ENCODE measurements around the gene TMEM86B. TPM values are rescaled to one million over a fixed set of nuclear protein-coding genes. Genes with fewer than 3 reads are reported as not detected.

Gene TMEM86B
- total RNA-seq, 6 donors from 2014 or later = 2.0 to 10.5 (median 4.8) TPM

DNA sequence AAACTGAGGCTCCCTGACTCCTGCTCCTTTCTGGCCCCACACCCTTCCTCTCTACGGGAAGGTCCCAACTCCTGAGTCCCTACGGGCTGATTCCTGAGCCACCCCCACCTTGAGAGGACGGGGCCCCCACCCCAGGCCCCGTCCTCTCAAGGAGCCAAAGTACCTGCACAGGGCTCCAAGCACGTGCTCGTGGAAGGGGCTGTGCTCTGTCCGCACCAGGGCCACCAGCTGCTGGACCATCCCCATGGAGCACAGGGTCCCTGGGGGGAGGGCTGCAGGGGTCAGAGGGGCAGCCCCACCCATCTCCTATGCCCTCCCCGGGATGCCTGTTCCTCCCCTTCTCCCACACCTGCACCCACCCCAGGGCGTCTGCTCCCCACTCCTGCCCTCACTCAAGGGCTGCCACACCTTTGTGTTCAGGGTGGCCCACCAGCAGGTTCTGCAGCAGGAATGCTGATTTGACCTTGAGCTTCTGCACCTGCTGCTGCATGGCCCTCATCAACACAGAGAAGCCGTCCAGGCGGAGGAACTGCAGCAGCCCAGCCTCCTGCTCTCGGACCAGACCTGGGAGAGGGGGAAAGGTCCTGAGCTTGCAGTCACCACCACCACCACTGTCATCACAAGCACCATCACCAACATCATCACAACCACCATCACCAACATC is 37.3 kb upstream of the TMEM86B start:
- H3K4me3 ChIP-seq = no peak overlapping the region
- H3K36me3 ChIP-seq = peaks cover 3 to 15% (median 7%) of the 10 kb centered on the region in 4 donors
- H3K27me3 ChIP-seq = no peaks in the 10 kb centered on the region
- H3K27ac ChIP-seq = no peak overlapping the region
- ATAC-seq (ENCODE audit: low FRiP score in 2 of 2) = no peak
- DNase-seq = no peak
- no peaks in the 10 kb centered on the region for H3K9me3 ChIP-seq
- WGBS, 2 donors = 94 to 99% methylated on average over 11 to 12 of the region's 12 CpGs
- H3K4me1 ChIP-seq = no peaks in the 10 kb centered on the region
- TF ChIP-seq, protein P1, sequence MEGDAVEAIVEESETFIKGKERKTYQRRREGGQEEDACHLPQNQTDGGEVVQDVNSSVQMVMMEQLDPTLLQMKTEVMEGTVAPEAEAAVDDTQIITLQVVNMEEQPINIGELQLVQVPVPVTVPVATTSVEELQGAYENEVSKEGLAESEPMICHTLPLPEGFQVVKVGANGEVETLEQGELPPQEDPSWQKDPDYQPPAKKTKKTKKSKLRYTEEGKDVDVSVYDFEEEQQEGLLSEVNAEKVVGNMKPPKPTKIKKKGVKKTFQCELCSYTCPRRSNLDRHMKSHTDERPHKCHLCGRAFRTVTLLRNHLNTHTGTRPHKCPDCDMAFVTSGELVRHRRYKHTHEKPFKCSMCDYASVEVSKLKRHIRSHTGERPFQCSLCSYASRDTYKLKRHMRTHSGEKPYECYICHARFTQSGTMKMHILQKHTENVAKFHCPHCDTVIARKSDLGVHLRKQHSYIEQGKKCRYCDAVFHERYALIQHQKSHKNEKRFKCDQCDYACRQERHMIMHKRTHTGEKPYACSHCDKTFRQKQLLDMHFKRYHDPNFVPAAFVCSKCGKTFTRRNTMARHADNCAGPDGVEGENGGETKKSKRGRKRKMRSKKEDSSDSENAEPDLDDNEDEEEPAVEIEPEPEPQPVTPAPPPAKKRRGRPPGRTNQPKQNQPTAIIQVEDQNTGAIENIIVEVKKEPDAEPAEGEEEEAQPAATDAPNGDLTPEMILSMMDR (IDR thresholded peaks at IDR 0.05) = no peak
- TF ChIP-seq POLR2AphosphoS5 (IDR thresholded peaks at IDR 0.05) (no peak), EP300 (IDR thresholded peaks at IDR 0.05) (no peak), POLR2A (IDR thresholded peaks at IDR 0.05) (no peak)

DNA sequence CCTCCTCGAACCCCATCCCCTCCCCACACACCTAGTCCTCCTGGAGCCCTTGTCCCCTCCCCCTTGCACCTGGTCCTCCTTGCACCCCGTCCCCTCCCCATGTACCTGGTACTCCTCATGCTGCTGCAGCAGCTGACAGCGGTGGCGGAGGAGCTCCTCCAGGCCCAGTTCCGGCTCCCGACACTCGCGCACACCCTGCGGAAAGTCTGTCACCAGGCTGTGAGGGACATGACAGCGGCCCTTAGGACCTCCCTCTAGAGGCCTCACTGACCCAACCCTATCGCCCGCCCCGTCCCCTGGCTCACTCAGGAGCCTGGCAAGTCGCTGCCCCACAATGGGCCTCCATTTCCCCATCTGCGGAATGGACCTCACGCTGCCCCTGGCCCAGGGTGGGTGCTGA is 36.6 kb upstream of the TMEM86B start:
- 97 to 98% methylated on average over 8 to 16 of the region's 16 CpGs for WGBS, 2 donors
- no peak overlapping the region for H3K4me3 ChIP-seq

DNA sequence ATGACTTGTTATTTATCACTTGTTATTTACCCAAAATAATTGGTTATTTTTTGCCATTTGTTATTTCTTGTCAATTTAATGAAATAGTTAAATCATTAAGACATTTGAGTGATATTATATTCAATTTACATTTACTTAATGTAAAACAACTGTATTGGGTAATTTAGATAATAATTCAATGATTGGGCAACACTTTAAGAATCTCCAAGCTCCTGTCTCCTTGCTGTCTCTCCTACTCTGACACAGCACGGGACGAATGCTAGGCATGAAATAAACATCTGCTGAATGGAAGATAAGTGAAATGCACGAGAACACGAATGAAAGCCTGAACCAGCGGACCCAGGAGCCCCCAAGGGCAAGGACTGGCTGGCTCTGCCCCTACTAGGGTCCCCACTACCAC is 36.0 kb upstream of the TMEM86B start:
- DNase-seq (no peak), ATAC-seq (ENCODE audit: low FRiP score in 2 of 2) (no peak)
- peaks cover 6 to 7% (median 7%) of the 10 kb centered on the region in 4 donors for H3K4me1 ChIP-seq
- no peaks in the 10 kb centered on the region for H3K27me3 ChIP-seq
- no peak overlapping the region for H3K4me3 ChIP-seq
- H3K36me3 ChIP-seq = peaks cover 0 to 10% (median 3%) of the 10 kb centered on the region in 4 donors
- 93 to 96% methylated on average over 5 of the region's 5 CpGs for WGBS, 2 donors
- H3K27ac ChIP-seq = no peak overlapping the region
- H3K9me3 ChIP-seq = no peaks in the 10 kb centered on the region
- TF ChIP-seq, protein P1 (IDR thresholded peaks at IDR 0.05) = no peak
- no peak for TF ChIP-seq POLR2AphosphoS5 (IDR thresholded peaks at IDR 0.05)

More for the DNA sequence above, 36.6 kb upstream of the TMEM86B start:
- no peak for TF ChIP-seq POLR2AphosphoS5 (IDR thresholded peaks at IDR 0.05)
- Histone ChIP-seq H3K36me3 (peaks cover under 1 to 15% (median 7%) of the 10 kb centered on the region in 4 donors), H3K27me3 (no peaks in the 10 kb centered on the region), H3K9me3 (no peaks in the 10 kb centered on the region), H3K27ac (no peak overlapping the region), H3K4me1 (peaks cover 0 to under 1% (median under 1%) of the 10 kb centered on the region in 4 donors)
- no peak for ATAC-seq (ENCODE audit: low FRiP score in 2 of 2)
- DNase-seq = no peak

DNA sequence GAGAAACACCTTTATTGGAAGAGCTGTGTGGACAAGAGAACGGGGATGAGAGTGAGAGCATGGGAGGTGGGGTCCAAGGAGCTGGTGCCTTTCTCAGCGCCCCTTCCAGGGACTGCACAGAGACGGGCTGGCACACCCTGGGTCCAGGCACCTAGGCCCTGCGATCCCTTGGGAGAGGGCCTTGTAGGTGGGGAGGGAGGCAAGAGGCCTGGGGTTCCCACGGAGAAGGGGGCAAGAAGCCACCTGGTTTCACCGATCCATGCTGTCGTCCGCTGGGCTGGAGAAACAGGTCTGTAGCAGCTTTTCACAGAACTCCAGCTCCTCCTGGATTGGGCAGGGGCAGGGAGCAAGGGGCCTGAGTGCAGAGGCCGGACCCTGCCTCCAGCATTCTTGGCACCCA is 33.8 kb upstream of the TMEM86B start:
- Histone ChIP-seq H3K9me3 (no peaks in the 10 kb centered on the region), H3K36me3 (peaks cover 0 to 5% (median 1%) of the 10 kb centered on the region in 4 donors), H3K27me3 (no peaks in the 10 kb centered on the region), H3K4me1 (peaks cover 6 to 17% (median 10%) of the 10 kb centered on the region in 4 donors), H3K27ac (no peak overlapping the region), H3K4me3 (no peak overlapping the region)
- WGBS, 2 donors = 90 to 93% methylated on average over 5 to 9 of the region's 9 CpGs
- TF ChIP-seq POLR2A (IDR thresholded peaks at IDR 0.05) (no peak), POLR2AphosphoS5 (IDR thresholded peaks at IDR 0.05) (no peak), EP300 (IDR thresholded peaks at IDR 0.05) (no peak)
- TF ChIP-seq, protein P1 (IDR thresholded peaks at IDR 0.05) = no peak
- ATAC-seq (ENCODE audit: low FRiP score in 2 of 2) (no peak), DNase-seq (no peak)

DNA sequence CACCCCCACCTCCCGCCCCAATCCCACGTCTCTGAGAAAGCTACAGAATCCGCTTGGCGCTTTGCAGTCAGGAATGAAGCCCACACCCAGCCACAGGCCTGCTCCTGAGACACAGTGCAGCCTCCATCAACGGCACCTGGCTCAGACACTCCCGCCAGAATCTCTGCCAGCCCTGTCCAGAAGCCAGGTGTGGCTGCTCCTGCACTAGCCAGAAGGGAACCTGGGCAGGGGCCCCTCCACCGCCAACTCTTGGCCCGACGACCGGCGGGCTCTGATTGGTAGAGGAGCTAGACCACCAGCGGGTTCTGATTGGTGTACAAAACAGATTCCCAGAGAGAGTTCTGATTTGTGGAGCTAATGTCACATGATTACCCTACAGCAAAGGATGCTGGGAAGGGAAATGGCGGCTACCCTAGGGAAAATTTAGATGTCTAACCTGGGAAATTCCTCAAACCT is 33.1 kb upstream of the TMEM86B start:
- 93 to 100% methylated on average over 3 to 13 of the region's 13 CpGs for WGBS, 2 donors

More for the DNA sequence above, 33.1 kb upstream of the TMEM86B start:
- H3K27me3 ChIP-seq = no peaks in the 10 kb centered on the region
- no peaks in the 10 kb centered on the region for H3K9me3 ChIP-seq
- no peak overlapping the region for H3K4me3 ChIP-seq
- H3K36me3 ChIP-seq = peaks cover 0 to 5% (median 1%) of the 10 kb centered on the region in 4 donors
- ATAC-seq (ENCODE audit: low FRiP score in 2 of 2) = no peak
- DNase-seq = no peak
- peaks cover 11 to 23% (median 17%) of the 10 kb centered on the region in 4 donors for H3K4me1 ChIP-seq
- TF ChIP-seq, protein P1 (IDR thresholded peaks at IDR 0.05) = no peak
- TF ChIP-seq POLR2A (IDR thresholded peaks at IDR 0.05) (no peak), POLR2AphosphoS5 (IDR thresholded peaks at IDR 0.05) (no peak), EP300 (IDR thresholded peaks at IDR 0.05) (no peak)
- no peak overlapping the region for H3K27ac ChIP-seq
